Thymus (tissue), 11 donors: ENCODE measurements around the gene PCBP4. TPM values are rescaled to one million over a fixed set of nuclear protein-coding genes. Genes with fewer than 3 reads are reported as not detected.

Experiments used
- DNase-seq, 9 donors: peaks; one replicate each; pipeline ENCODE4 v3.0.0-alpha.2; 2013; ENCODE audit warnings: low spot score in 9 of 9, low read depth in 6 of 9, missing footprints in 1 of 9
- H3K27ac ChIP-seq, 2 donors: one replicate each; pipeline ENCODE4 v1.5.1; 2013; ENCODE audit warnings: control low read depth in 1 of 2, low read depth in 1 of 2, low read length in 1 of 2, mild to moderate bottlenecking in 1 of 2, moderate library complexity in 1 of 2
- H3K27me3 ChIP-seq, 2 donors: one replicate each; pipeline ENCODE4 v1.5.1; 2013; ENCODE audit warnings: low read length in 1 of 2; ENCODE audit not compliant: control insufficient read depth in 2 of 2, insufficient read depth in 1 of 2
- H3K36me3 ChIP-seq, 2 donors: one replicate each; pipeline ENCODE4 v1.5.1; 2013; ENCODE audit warnings: low read length in 1 of 2, mild to moderate bottlenecking in 1 of 2, moderate library complexity in 1 of 2; ENCODE audit not compliant: control insufficient read depth in 2 of 2, insufficient read depth in 2 of 2
- H3K4me1 ChIP-seq, 2 donors: one replicate each; pipeline ENCODE4 v1.5.1; 2013; ENCODE audit warnings: low read length in 2 of 2; ENCODE audit not compliant: control insufficient read depth in 2 of 2, insufficient read depth in 2 of 2
- H3K4me3 ChIP-seq, 2 donors: one replicate each; pipeline ENCODE4 v1.5.1; 2013; ENCODE audit warnings: low read length in 2 of 2, control low read depth in 1 of 2, mild to moderate bottlenecking in 1 of 2
- H3K9me3 ChIP-seq, 2 donors: one replicate each; pipeline ENCODE4 v1.5.1; 2013; ENCODE audit warnings: low read length in 1 of 2, mild to moderate bottlenecking in 1 of 2; ENCODE audit not compliant: control insufficient read depth in 2 of 2, insufficient read depth in 1 of 2
- WGBS: extraction: QIAGEN DNeasy Blood & Tissue Kit; methylation state at CpG from one replicate; pipeline ENCODE4 v1.1.7; 2013; 5-methylcytosine and 5-hydroxymethylcytosine counted together
- polyA plus RNA-seq: library from polyadenylated mRNA; stranded (reverse); fragments of 200-250 nt; gene quantifications from one replicate; pipeline ENCODE4 v1.2.3, GENCODE V29; 2013
- total RNA-seq: library from RNA; stranded (reverse); fragments of 120-200 nt; gene quantifications from one replicate; pipeline ENCODE4 v1.2.4, GENCODE V29; 2013
- donor health status: healthy.

PCBP4 gene
- total and polyA plus RNA-seq, 2 donors = 6.1 to 21.0 TPM

DNA sequence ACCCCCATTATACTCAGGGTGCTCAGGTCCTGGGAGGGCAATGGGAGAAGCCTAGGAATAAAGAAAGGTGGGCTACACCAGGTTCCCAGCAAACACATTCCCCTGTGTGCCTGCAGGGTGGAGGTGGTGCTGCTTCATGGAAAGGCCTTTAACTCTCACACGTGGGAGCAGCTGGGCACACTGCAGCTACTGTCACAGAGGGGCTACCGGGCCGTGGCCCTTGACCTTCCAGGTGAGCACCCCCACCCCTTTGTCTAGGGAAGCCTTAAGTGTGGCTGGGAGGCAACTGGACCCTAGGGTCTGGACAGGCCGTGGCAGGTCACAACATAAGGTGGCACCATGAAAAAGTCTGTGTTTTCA, 10.9 kb upstream of the PCBP4 start:
- H3K4me3 ChIP-seq = no peak overlapping the region
- peaks cover 0 to 5% of the 10 kb centered on the region in 2 donors for H3K27me3 ChIP-seq
- 97% methylated on average over 4 of the region's 4 CpGs for WGBS
- H3K36me3 ChIP-seq = peaks cover 0 to 5% of the 10 kb centered on the region in 2 donors
- H3K4me1 ChIP-seq = peaks cover 13 to 37% of the 10 kb centered on the region in 2 donors
- DNase-seq = no peak
- H3K9me3 ChIP-seq = no peaks in the 10 kb centered on the region
- no peak overlapping the region for H3K27ac ChIP-seq

- H3K27ac ChIP-seq = peak overlapping the region in 1 of 2 donors; percentile 8
- 90% methylated on average over 9 of the region's 9 CpGs for WGBS
- peaks cover 11 to 32% of the 10 kb centered on the region in 2 donors for H3K4me1 ChIP-seq
These were observed 10.3 kb upstream of the PCBP4 start for GRCh38 chr3:51977446-51978142.

DNA sequence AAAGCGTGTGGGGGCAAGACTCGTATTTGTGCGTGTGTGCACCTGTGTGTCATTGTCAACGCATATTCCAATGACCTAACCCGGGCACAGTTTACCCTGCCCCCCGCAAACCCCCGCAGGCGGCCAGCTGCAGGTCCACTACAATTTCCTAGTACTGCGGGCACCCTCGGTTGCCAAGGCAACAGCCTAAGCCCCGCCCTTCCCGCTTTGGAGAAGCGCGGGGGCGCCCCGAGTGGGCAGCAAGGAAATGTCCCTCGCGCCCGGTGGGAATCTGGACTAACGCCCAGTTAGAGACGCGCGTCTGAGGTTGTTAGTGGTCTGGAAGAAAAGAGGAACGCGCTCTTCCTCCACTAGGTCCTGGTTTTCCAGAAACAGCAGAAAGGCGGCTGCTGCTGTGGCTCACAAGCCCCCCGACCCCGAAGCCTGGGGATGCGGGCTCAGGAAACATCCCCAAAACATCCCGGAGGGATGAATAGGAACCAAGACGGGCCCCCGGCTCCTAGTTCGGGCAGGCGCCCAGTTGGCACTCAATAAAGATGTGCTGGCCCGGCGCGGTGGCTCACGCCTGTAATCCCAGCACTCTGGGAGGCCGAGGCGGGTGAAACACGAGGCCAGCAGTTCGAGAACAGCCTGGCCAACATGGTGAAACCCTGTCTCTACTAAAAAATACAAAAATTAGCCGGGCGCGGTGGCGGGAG, 8.7 kb upstream of the PCBP4 start:
- peak in 1 of 9 donors; percentile 53 for DNase-seq
- Histone ChIP-seq H3K4me1 (peaks cover 10 to 29% of the 10 kb centered on the region in 2 donors), H3K27ac (peak overlapping the region in 1 of 2 donors; percentile 37), H3K4me3 (peak overlapping the region; percentile 80 to 85), H3K9me3 (no peaks in the 10 kb centered on the region), H3K36me3 (peaks cover 0 to 5% of the 10 kb centered on the region in 2 donors), H3K27me3 (no peaks in the 10 kb centered on the region)
- 53% methylated on average over 46 of the region's 46 CpGs for WGBS

More at GRCh38 chr3:51977446-51978142, 10.3 kb upstream of the PCBP4 start:
- Histone ChIP-seq H3K9me3 (no peaks in the 10 kb centered on the region), H3K27me3 (peaks cover 0 to 3% of the 10 kb centered on the region in 2 donors), H3K36me3 (peaks cover 0 to 5% of the 10 kb centered on the region in 2 donors), H3K4me3 (no peak overlapping the region)
- no peak for DNase-seq

- Histone ChIP-seq H3K4me1 (peaks cover 12 to 35% of the 10 kb centered on the region in 2 donors), H3K4me3 (peak within 1 kb of the TSS; percentile 80 to 85), H3K27ac (peak within 1 kb of the TSS; percentile 70 to 85), H3K36me3 (peaks cover 0 to 2% of the 10 kb centered on the region in 2 donors), H3K9me3 (no peaks in the 10 kb centered on the region), H3K27me3 (no peaks in the 10 kb centered on the region)
- DNase-seq = peak in 6 of 9 donors; percentile 49 to 82 (median 63)
- WGBS = under 1% methylated on average over 63 of the region's 63 CpGs
These were observed 8.0 kb upstream of the PCBP4 start, which contains the start of gene ABHD14A for GRCh38 chr3:51974963-51975851. Gene ABHD14A, plus strand, starts transcription at chr3:51975064. Its CDS starts 72 bp downstream, at chr3:51975136.

DNA sequence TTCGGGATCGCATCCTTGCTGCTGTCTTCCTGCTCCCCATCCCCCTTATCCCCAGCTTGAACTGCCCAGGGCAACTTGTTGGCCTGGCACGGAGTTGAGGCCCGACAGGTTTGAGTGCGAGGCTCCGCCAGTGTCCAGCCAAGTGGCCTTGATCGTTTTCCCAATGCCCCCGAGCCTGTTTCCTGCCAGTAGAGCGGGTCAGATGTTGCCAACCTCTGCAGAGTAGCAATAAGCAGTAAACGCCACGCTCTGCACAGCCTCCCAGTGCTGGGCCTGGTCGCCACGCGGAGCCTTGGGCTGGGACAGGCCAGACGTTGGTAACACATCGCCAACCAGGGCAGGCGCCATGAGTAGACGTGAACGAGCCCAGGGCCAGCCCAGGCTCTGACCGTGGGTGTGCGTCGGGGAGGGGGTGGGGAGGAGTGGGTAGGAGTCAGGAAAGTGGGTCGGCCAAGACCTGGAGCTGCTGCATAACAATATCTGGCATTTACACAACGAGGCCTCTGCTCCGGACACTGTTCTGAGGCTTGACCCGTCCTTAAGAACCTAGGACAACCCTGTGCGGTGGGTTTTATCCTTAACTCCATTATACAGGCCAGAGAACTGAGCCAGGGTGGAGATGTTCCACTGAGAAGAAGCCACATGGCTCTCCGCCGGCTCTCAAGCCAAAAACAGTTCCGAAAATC, 7.2 kb upstream of the PCBP4 start:
- Histone ChIP-seq H3K36me3 (no peaks in the 10 kb centered on the region), H3K4me1 (peaks cover 16 to 43% of the 10 kb centered on the region in 2 donors), H3K4me3 (peak overlapping the region; percentile 80 to 85), H3K27ac (peak overlapping the region; percentile 70 to 85), H3K9me3 (no peaks in the 10 kb centered on the region), H3K27me3 (no peaks in the 10 kb centered on the region)
- WGBS = 34% methylated on average over 30 of the region's 30 CpGs
- no peak for DNase-seq

- Histone ChIP-seq H3K4me1 (peaks cover 35 to 68% of the 10 kb centered on the region in 2 donors), H3K36me3 (no peaks in the 10 kb centered on the region), H3K4me3 (no peak overlapping the region), H3K27ac (no peak overlapping the region), H3K9me3 (no peaks in the 10 kb centered on the region), H3K27me3 (peaks cover 11 to 25% of the 10 kb centered on the region in 2 donors)
- no peak for DNase-seq
- WGBS = 93% methylated on average over 11 of the region's 11 CpGs
These were observed 4.1 kb upstream of the PCBP4 start for GRCh38 chr3:51971350-51971749.

- Histone ChIP-seq H3K4me1 (peaks cover 35 to 62% of the 10 kb centered on the region in 2 donors), H3K4me3 (no peak overlapping the region), H3K36me3 (no peaks in the 10 kb centered on the region), H3K27me3 (peaks cover 11 to 31% of the 10 kb centered on the region in 2 donors), H3K27ac (no peak overlapping the region), H3K9me3 (no peaks in the 10 kb centered on the region)
- no peak for DNase-seq
- WGBS = 92% methylated on average over 6 of the region's 6 CpGs
These were observed 3.5 kb upstream of the PCBP4 start for GRCh38 chr3:51970606-51971300.

GRCh38 chr3:51969841-51970240, 2.6 kb upstream of the PCBP4 start:
- 95% methylated on average over 4 of the region's 4 CpGs for WGBS
- Histone ChIP-seq H3K27me3 (peaks cover 11 to 40% of the 10 kb centered on the region in 2 donors), H3K36me3 (no peaks in the 10 kb centered on the region), H3K4me1 (peaks cover 35 to 56% of the 10 kb centered on the region in 2 donors), H3K4me3 (no peak overlapping the region), H3K27ac (no peak overlapping the region), H3K9me3 (no peaks in the 10 kb centered on the region)
- DNase-seq = no peak
